Measurements from ENCODE around the gene UBAC2.
"Not testable (repeated sequence)": the region's sequence is repeated elsewhere in the genome, so short reads cannot be mapped to it uniquely, and the experiment has no call there.

UBAC2 gene

DNA sequence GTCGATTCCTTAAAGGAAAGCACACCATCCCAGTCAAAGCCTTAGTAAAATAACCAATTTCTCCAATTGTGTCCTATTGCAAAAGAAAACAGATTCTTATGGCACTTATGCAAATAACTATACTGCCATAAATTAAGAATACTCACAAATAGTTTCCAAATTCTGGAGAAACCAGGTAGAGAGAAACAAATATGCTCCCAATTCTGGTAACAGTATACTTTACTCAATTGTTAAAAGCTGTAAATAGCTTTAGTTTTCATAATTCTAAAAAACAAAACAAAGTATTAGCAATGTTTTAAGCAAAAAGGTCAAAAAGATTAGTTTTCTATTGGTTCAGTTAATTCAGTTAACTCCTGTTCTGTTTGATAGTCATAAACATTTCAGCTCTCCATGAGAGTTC is 18.2 kb upstream of the UBAC2 start:
- no peak for DNase-seq (ENCODE audit: low read depth in 3 of 3)

DNA sequence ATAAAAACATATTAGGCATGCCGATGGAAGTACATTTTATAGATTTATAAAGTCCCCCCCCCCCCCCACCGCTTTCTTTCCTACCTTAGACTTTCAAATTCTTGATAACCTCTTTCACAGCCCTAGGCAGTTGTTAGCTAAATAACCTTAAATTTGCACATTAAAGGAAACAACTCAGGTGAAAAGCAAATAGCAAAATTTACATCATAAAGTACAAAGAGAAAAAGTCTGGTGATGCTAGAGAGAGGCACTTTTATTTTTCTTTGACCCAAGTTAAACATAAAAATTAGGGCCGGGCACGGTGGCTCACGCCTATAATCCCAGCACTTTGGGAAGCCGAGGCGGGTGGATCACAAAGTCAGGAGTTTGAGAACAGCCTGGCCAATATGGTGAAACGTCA is 15.0 kb upstream of the UBAC2 start:
- no peak for DNase-seq (ENCODE audit: low read depth in 3 of 3)

DNA sequence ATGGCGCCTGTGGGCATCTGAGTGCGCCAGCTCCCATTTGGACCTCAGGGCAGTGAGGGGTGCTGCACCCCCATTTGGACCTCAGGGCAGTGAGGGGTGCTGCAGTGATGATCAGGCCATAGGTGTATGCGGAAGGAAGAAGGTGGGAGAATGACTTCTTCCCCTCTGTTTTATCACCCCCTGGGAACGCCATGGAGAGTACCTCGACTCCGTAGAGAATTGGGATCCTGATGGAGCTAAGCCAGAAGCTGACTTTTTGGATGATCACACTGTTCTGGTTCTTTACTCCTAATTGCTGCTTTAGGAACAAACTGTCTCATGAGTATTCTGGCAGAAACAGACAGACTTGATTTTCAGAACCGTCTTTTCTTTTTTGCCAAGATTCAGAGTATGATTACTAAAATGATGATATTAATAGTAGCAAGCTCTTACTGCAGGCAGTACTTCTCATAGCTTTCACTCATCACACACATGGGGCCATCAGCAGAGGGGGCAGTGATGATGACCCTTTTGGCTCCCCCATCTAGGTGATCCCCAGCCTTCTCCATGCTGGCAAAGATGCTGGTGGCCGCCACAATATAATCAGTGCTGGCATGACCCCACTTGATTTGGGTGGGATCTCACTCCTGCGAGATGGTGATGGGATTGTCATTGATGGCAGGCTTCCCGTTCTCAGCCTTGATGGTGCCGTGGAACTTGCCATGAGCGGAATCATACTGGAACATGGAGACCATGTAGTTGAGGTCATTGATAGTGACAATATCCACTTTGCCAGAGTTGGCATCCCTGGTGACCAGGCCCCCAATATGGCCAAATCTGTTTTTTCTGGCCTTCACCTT is 10.3 kb upstream of the UBAC2 start:
- no peak for DNase-seq (ENCODE audit: low read depth in 3 of 3)

DNA sequence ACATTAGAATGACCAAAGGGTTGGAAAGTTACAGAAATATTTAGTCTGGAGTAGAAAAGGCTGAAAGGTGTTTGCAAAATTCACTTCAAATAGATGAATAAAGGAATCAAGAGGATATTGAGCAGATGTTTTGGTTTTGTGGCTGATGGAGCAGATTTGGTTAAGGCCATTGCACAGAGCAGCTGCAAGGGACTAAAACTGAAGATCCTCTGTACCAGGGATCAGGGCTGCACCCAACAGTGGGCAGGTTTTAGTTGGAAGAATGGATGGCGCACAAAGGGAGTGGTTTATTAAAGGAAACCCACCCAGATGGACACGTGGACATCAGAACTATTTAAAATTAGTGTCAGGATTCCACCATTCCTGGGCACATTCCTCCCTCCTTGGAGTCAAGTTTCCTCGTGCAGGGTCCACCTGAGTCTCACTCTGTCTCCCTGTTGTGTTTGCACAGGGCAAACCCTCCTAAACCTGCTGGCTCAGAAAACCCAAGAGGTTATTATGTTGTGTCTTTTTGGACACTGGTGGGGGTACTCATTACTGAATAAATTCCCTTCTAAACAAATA is 9.2 kb upstream of the UBAC2 start:
- no peak for DNase-seq (ENCODE audit: low read depth in 3 of 3)

DNA sequence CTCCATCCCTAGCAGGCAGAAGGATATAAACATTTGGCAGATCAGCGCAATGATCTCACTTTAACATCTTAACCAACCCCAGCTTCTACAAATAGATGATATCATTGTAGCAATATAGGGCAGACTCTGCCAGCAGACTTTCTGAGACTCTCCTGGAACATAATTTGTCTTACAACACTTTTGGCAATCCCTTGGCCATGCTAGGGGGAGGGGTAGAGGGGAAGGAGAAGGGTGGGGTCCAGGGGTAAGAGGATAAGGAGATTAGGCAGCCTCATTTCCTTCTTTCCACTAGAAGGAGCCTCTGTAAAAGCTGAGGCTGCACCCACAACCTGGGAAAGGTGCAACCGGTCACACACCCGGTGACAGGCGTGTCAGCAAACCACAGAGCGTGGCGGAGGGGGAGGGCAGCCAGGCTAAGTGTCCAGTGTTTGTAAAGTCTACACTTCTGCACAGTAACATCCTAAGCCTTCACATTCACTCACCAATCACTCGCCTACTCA is 8.7 kb upstream of the UBAC2 start:
- no peak for DNase-seq (ENCODE audit: low read depth in 3 of 3)

DNA sequence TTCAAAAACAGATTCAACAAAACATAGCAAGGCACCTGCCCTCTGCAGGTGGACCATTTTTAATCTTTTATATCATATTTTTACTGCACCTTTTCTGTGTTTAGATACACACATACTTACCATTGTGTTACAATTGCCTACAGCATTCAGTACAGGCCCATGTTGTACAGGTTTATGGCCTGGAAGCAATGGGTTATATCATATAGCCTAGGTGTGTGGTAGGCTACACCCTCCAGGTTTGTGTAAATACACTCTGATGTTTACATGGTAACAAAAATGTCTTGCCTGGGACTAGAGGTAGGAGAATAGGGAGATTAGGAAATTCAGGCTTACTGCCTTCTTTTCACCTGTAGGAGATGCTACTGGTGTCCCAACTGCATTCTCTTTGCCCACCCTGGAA is 8.2 kb upstream of the UBAC2 start:
- DNase-seq (ENCODE audit: low read depth in 3 of 3): no peak

DNA sequence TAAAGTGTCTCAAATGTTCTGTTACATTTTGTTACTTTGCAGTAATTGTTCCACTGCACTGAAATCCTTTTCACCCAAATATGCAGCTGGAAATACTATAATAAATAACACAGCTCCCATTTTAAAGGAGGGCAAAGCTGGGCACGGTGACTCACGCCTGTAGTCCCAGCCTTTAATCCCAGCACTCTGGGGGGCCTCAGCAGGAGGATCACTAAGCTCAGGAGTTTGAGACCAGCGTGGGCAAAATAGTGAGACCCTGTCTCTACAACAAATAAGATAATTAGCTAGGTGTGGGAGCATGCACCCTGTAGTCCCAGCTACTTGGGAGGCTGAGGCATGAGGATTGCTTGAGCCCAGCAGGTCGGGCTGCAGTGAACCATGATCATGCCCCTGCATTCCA is 7.5 kb upstream of the UBAC2 start:
- DNase-seq (ENCODE audit: low read depth in 3 of 3): no peak

- DNase-seq (ENCODE audit: low read depth in 3 of 3): no peak
These were observed 4.1 kb upstream of the UBAC2 start for GRCh38 chr13:99196466-99197116.

DNA sequence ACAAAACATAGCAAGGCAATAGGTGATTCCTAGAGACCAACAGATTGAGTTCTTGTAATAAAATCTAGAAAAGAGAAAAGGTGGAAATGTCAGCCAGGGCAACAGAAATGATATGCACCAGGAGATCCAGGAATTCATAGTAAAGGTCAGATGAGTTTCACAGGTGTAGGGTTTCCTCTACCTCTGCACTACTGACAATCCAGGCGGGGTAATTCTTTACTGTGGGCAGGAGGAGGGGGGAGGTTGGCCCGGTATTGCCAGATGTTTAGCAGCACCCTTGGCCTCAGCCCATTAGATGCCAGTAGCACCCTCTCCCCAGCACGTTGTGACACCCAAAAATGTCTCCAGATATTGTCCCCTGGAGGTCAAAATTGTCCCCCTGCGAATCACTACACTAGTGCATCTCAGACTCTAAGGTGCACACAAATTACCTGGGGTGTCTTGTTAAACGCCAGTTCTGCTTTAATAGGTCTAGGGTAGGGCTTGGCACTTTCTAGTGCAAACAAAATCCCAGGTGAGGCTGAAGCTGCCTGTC is 3.5 kb upstream of the UBAC2 start:
- DNase-seq (ENCODE audit: low read depth in 3 of 3): no peak

DNA sequence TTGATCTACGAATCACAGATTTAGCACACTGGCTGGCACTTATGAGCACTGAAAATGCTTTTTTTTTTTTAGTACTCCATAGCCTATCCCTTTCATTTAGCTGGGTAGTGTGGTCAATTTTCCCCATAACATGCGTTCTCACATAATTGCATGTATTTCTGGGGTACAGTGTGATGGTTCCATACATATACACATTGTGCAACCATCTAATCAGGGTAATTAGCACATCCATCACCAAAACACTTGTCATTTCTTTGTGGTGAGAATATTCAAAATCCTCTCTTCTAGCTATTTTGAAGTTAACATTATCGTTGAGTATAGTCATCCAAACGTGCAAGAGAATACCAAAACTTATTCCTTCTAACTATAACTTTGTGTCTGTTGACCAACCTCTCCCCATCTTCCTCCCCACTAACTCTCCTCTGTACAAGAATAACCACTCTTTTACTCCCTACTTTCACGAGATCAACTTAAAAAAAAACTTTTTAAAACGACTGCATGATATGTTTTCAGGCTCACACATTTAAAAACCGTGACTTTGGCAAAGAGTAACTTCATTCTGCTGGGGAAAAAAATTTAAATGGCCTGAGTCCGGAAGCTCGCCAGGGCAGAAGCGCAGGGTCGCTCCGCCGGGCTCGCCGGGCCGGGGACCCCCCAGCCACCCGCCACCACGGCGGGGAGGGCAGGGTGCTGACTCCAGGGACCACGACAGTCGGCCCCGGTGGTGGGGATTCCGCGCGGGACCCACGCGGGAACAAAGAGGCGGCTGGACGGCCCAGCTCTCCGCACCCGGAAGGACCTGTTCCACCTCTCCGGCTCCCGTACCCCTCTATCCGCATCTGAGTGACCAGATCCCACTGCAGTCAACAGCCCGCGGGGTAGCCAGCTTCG is 868 bp upstream of the UBAC2 start:
- DNase-seq (ENCODE audit: low read depth in 3 of 3): no peak

DNA sequence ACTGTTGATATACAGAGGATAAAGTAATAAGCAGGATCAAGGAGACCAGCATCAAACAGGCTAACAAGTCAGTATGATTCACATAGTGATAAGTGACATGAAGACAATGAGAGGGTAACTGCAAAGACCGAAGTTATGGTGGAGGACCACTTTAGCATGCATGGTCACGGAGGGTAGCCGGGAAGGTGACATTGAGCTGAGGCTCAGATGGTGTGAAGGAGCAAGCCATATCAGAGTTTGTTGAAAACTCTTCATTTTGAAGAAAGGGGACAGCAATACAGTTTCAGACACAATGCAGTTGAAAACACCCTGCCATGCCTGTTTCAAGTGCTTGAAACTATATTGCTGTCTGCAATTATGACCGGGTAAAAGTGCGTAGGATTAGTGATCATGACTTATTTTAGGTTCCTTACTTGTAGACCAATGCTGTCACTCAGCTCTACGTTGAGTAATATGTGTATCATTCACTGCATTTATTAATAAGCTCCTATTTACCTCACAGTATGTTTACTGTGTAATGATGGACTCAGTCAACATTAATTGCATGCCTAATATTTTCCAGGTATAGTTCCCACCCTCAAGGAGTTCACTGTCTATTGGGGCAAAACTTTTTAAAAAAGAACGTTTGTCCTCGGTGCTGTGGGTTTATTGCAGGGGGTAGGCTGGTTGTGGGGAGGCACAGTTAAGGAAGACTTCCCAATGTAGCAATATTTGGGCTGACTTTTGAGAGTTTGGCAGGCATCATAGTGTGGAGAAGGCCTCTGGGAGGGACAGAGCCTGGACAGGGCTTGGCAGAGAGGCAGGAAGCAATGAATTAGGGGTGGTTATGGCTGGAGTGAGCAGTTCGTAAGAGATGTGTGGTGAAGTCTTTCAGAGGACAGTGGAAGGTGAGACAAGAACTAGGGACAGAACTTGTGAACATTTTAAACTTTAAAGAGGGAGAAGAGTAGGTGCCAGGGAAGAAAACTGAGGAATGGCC is 3.2 kb downstream of the UBAC2 start:
- no peak for DNase-seq (ENCODE audit: low read depth in 3 of 3)

- DNase-seq (ENCODE audit: low read depth in 3 of 3): no peak
These were observed 5.1 kb downstream of the UBAC2 start for GRCh38 chr13:99205621-99206220.

- no peak for DNase-seq (ENCODE audit: low read depth in 3 of 3)
These were observed 5.6 kb downstream of the UBAC2 start for GRCh38 chr13:99206226-99206625.

DNA sequence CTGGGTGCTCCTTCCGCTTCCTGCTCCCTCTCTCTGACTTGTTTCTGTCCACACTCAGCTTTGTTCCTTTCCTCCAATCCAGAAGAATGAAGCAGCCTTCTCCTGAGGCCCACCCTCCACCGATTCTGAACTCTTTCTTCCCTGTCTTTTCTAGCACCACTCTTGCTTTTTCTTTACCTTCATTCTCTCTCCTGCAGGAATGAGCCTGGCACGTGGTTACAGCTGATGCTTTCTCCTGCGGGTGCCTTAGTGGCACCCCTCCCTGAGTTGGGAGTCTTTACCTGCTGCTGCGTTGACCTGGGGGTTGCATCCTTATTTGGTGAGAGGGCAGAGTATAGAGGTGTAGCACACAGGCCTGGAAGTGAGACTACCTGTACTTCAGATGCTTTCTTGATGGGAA is 6.2 kb downstream of the UBAC2 start:
- DNase-seq (ENCODE audit: low read depth in 3 of 3): no peak

- no peak for DNase-seq (ENCODE audit: low read depth in 3 of 3)
These were observed 6.9 kb downstream of the UBAC2 start for GRCh38 chr13:99207511-99207910.

DNA sequence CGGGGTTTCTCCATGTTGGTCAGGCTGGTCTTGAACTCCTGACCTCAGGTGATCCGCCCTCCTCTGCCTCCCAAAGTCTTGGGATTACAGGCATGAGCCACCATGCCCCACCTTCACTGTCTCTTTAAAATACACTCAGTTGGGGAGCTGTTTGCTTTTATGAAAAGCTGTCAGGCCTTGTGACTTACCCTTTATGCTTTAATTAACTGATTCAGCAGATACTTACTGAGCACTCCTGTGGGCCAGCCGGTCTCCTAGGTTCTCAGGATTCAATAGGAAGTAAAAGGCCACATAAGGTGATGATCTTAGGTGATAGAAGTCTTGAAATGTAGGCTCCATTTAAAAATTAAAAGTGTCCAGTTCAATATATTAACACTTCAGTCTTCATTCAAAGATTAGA is 7.5 kb downstream of the UBAC2 start:
- DNase-seq (ENCODE audit: low read depth in 3 of 3): no peak

GRCh38 chr13:99208845-99209527 is 8.3 kb downstream of the UBAC2 start:
- no peak for DNase-seq (ENCODE audit: low read depth in 3 of 3)

DNA sequence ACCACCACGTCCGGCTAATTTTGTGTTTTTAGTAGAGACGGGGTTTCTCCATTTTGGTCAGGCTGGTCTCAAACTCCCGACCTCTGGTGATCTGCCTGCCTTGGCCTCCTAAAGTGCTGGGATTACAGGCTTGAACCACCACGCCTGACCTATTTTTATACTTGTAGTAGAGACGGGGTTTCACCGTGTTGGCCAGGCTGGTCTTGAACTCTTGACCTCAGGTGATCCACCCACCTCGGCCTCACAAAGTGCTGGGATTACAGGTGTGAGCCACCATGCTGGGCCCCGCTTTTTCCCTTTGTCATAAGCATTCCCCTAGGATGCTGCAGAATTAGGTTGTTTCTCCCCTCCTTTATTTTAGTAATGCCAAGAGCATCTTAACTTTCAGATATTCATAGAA is 10.0 kb downstream of the UBAC2 start:
- DNase-seq (ENCODE audit: low read depth in 3 of 3): not testable (repeated sequence)

DNA sequence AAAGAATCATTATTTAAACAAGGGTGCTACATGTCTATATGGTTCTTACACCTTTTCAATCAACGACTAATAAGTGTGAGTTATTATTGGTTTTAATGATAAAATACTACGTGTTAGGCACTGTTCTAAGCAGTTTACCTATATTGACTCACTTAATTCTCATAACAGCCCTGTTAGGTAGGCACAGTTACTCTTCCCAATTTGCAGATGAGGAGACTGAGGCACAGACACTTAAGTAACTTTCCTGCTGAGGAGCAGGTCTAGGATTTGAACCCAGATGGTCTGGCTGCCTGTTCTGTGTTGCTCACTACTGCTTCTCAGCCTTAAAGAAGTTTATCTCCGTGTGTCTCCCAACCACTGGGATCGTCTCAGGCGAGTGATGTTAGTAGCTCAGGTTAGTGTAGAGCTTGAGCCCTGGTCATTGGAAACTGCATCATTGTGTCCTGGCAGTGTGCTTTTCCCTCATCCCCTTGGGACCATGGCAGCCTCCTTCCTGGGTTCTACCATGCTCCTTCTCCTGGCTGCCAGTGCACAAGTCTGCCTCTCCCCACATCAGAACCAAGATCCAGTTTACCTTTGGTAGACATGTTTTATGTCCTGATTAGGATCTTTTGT is 10.9 kb downstream of the UBAC2 start:
- no peak for DNase-seq (ENCODE audit: low read depth in 3 of 3)

All from stimulated activated CD4-positive, alpha-beta T cell treated with anti-CD3 and anti-CD28 coated beads, TNF-alpha, amount 100 ng/mL, for 48 hours (primary cell).